Thyroid gland (tissue), 4 donors: ENCODE results near the gene CACNA1H.

Source experiments
- POLR2A ChIP-seq, 2 donors: fragments of 450-650 bp; IDR thresholded peaks; one replicate each; pipeline ENCODE4 v1.6.1; 2017; ENCODE audit warnings: antibody characterized with exemption in 2 of 2, mild to moderate bottlenecking in 2 of 2, moderate library complexity in 1 of 2
- TF ChIP-seq, protein P1 (sequence below), 6 experiments: fragments of 200-600 bp in 3 of 6; fragments of 450-650 bp in 3 of 6; sonication (generic) in 3 of 6; IDR thresholded peaks; one replicate each; pipeline ENCODE4 v1.5.1; 2016 to 2019; ENCODE audit warnings: antibody characterized with exemption in 6 of 6, mild to moderate bottlenecking in 2 of 6, inconsistent platforms in 1 of 6, moderate library complexity in 1 of 6

DNA sequence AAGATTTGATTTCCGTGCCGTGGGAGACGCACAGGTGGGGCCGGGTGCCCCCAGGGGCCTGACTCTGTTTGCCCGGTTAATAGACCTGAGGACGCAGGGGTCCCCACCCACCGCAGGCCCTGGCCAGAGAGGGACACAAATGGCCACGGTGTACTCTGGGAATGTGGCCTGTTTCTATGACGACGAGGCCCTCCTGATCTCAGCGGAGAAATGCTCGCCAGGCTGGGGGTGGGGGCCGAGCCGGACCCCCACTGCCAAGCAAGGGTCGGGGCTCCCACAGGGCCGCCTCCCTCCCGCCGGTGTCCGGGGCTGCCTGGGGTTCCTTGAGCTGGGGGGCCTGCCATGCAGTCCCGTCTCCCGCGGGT, 32.3 kb upstream of the CACNA1H start:
- TF ChIP-seq, protein P1, sequence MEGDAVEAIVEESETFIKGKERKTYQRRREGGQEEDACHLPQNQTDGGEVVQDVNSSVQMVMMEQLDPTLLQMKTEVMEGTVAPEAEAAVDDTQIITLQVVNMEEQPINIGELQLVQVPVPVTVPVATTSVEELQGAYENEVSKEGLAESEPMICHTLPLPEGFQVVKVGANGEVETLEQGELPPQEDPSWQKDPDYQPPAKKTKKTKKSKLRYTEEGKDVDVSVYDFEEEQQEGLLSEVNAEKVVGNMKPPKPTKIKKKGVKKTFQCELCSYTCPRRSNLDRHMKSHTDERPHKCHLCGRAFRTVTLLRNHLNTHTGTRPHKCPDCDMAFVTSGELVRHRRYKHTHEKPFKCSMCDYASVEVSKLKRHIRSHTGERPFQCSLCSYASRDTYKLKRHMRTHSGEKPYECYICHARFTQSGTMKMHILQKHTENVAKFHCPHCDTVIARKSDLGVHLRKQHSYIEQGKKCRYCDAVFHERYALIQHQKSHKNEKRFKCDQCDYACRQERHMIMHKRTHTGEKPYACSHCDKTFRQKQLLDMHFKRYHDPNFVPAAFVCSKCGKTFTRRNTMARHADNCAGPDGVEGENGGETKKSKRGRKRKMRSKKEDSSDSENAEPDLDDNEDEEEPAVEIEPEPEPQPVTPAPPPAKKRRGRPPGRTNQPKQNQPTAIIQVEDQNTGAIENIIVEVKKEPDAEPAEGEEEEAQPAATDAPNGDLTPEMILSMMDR (IDR thresholded peaks at IDR 0.05), result no peak
- TF ChIP-seq POLR2A (IDR thresholded peaks at IDR 0.05), result no peak
